Activated CD8-positive, alpha-beta T cell treated with anti-CD3 and anti-CD28 coated beads for 36 hours (primary cell): ENCODE results near the gene ENKD1. TPM values are rescaled to one million over a fixed set of nuclear protein-coding genes. Genes with fewer than 3 reads are reported as not detected.

Source experiments
- ATAC-seq: fragments of 200-7000 bp; cut with Tn5 transposase; one replicate; pipeline ENCODE4 v1.10.0; 2021; ENCODE audit warnings: mild to moderate bottlenecking, moderate library complexity
- CTCF ChIA-PET: fragments of 350-600 bp; sonication (Branson Sonifier 250); formaldehyde crosslinking; loops from one replicate; lab custom pipeline; 2021; ENCODE audit warnings: antibody characterized with exemption; lab: Charles Lee
- POLR2A ChIA-PET: fragments of 350-600 bp; sonication (Branson Sonifier 250); formaldehyde crosslinking; loops from one replicate; lab custom pipeline; 2021; ENCODE audit warnings: antibody characterized with exemption; lab: Charles Lee
- DNase-seq: peaks from one replicate; pipeline ENCODE4 v3.0.0-alpha.2; 2020
- H3K27ac Mint-ChIP-seq: one replicate; pipeline ENCODE4 v1.8.0; 2021; ENCODE audit warnings: mild to moderate bottlenecking, mixed read lengths
- H3K27me3 Mint-ChIP-seq: one replicate; pipeline ENCODE4 v1.8.0; 2021; ENCODE audit warnings: mixed read lengths
- H3K36me3 Mint-ChIP-seq: one replicate; pipeline ENCODE4 v1.8.0; 2021; ENCODE audit warnings: low read depth, mixed read lengths
- H3K4me1 Mint-ChIP-seq: one replicate; pipeline ENCODE4 v1.8.0; 2021; ENCODE audit warnings: low read depth, mixed read lengths
- H3K4me3 Mint-ChIP-seq: one replicate; pipeline ENCODE4 v1.8.0; 2021; ENCODE audit warnings: mild to moderate bottlenecking, moderate library complexity, mixed read lengths
- H3K9me3 Mint-ChIP-seq: one replicate; pipeline ENCODE4 v1.8.0; 2021; ENCODE audit warnings: mixed read lengths
- CTCF ChIP-seq: fragments of 200-600 bp; IDR thresholded peaks from one replicate; pipeline ENCODE4 v1.8.0; 2022; ENCODE audit warnings: antibody characterized with exemption, mild to moderate bottlenecking
- intact Hi-C: fragments of 100-400 bp; cut with micrococcal nuclease; formaldehyde crosslinking; loops from one replicate; pipeline ENCODE4 v1.10.0; 2022
- total RNA-seq, 2 experiments: library from RNA; stranded (reverse); gene quantifications; one replicate each; pipeline ENCODE4 v1.2.3, GENCODE V29; 2021

ENKD1 gene
- total RNA-seq, 2 experiments from 2014 or later: 8.4 to 8.9 TPM

- intact Hi-C loops: no loop called here
- ChIA-PET CTCF (interaction anchor here (0.9 to 1.9 kb wide), 4 partner anchors 12 to 170 kb away, joined by 3 to 5 read pairs (median 4); partner anchors contain the start of gene ATP6V0D1), POLR2A (interaction anchor here (1.6 to 9.2 kb wide), 3 partner anchors 9 to 12 kb away, joined by 4 to 100 read pairs (median 13); partner anchors contain the start of genes ACD and PARD6A)
- peak overlapping the region; percentile 11 for H3K27ac Mint-ChIP-seq
- peaks cover 11% of the 10 kb centered on the region for H3K4me1 Mint-ChIP-seq
- no peak overlapping the region for H3K4me3 Mint-ChIP-seq
- DNase-seq (no peak), ATAC-seq (no peak)
- H3K36me3 Mint-ChIP-seq: peaks cover 43% of the 10 kb centered on the region
- TF ChIP-seq CTCF: no peak
- no peaks in the 10 kb centered on the region for H3K9me3 Mint-ChIP-seq
- H3K27me3 Mint-ChIP-seq: no peaks in the 10 kb centered on the region
Measured at GRCh38 chr16:67651039-67651438, 15.5 kb downstream of the ENKD1 start.

- Mint-ChIP-seq H3K4me1 (peaks cover 11% of the 10 kb centered on the region), H3K9me3 (no peaks in the 10 kb centered on the region), H3K27ac (peak overlapping the region; percentile 36), H3K36me3 (peaks cover 37% of the 10 kb centered on the region), H3K27me3 (no peaks in the 10 kb centered on the region), H3K4me3 (no peak overlapping the region)
- CTCF ChIA-PET: interaction anchor here (2.3 kb wide), 1 partner anchor 129 kb away, joined by 9 read pairs; no protein-coding TSS in a partner anchor
- POLR2A ChIA-PET: interaction anchor here (1.6 to 9.2 kb wide), 3 partner anchors 8 to 13 kb away, joined by 4 to 100 read pairs (median 13); partner anchors contain the start of genes ACD and PARD6A
- DNase-seq (no peak), ATAC-seq (no peak)
- intact Hi-C loops: no loop called here
- TF ChIP-seq CTCF: no peak
Measured at GRCh38 chr16:67650023-67650422, 16.5 kb downstream of the ENKD1 start.

GRCh38 chr16:67649494-67649931, 17.0 kb downstream of the ENKD1 start:
- Mint-ChIP-seq H3K27me3 (no peaks in the 10 kb centered on the region), H3K4me1 (peaks cover 12% of the 10 kb centered on the region), H3K4me3 (no peak overlapping the region), H3K27ac (no peak overlapping the region), H3K36me3 (peaks cover 36% of the 10 kb centered on the region), H3K9me3 (no peaks in the 10 kb centered on the region)
- intact Hi-C loops: no loop called here
- CTCF ChIA-PET: interaction anchor here (2.3 kb wide), 1 partner anchor 129 kb away, joined by 9 read pairs; no protein-coding TSS in a partner anchor
- no peak for ATAC-seq
- no peak for TF ChIP-seq CTCF
- POLR2A ChIA-PET: interaction anchor here (0.7 to 9.2 kb wide), 4 partner anchors 10 to 129 kb away, joined by 3 to 100 read pairs (median 8); partner anchors contain the start of genes ACD and PARD6A
- DNase-seq: no peak

GRCh38 chr16:67648764-67649407, 17.7 kb downstream of the ENKD1 start:
- intact Hi-C loops: no loop called here
- no peak for DNase-seq
- Mint-ChIP-seq H3K27ac (no peak overlapping the region), H3K4me1 (peaks cover 15% of the 10 kb centered on the region), H3K27me3 (no peaks in the 10 kb centered on the region), H3K9me3 (no peaks in the 10 kb centered on the region), H3K4me3 (no peak overlapping the region), H3K36me3 (peaks cover 33% of the 10 kb centered on the region)
- no peak for TF ChIP-seq CTCF
- ChIA-PET POLR2A (interaction anchor here (0.7 to 9.2 kb wide), 4 partner anchors 11 to 128 kb away, joined by 3 to 100 read pairs (median 8); partner anchors contain the start of genes ACD and PARD6A), CTCF (interaction anchor here (1.2 to 2.3 kb wide), 2 partner anchors 23 to 128 kb away, joined by 3 to 9 read pairs; no protein-coding TSS in a partner anchor)
- no peak for ATAC-seq
